Aorta (tissue), 5 donors: ENCODE results near the gene BLID. TPM values are rescaled to one million over a fixed set of nuclear protein-coding genes. Genes with fewer than 3 reads are reported as not detected.
A peak's percentile ranks its signal among the peaks of the same experiment; 100 is the strongest.

Experiments
- ATAC-seq: fragments of 200-7000 bp; cut with Tn5 transposase; one replicate; pipeline ENCODE4 v1.9.1; 2022; ENCODE audit warnings: moderate library complexity; ENCODE audit not compliant: low FRiP score
- DNase-seq, 2 donors: peaks; one replicate each; pipeline ENCODE4 v3.0.0-alpha.2; 2020
- H3K27ac ChIP-seq, 2 donors: one replicate each; pipeline ENCODE4 v1.5.1; 2013; ENCODE audit warnings: low read length in 2 of 2, mild to moderate bottlenecking in 2 of 2, moderate library complexity in 2 of 2, control low read depth in 1 of 2, inconsistent platforms in 1 of 2, low read depth in 1 of 2
- H3K27me3 ChIP-seq, 2 donors: one replicate each; pipeline ENCODE4 v1.6.1; 2013; ENCODE audit warnings: control low read depth in 1 of 2, low read length in 1 of 2, mild to moderate bottlenecking in 1 of 2, moderate library complexity in 1 of 2; ENCODE audit not compliant: insufficient read depth in 2 of 2, control insufficient read depth in 1 of 2
- H3K36me3 ChIP-seq, 2 donors: one replicate each; pipeline ENCODE4 v1.6.1; 2013; ENCODE audit warnings: control low read depth in 1 of 2, low read length in 1 of 2, mild to moderate bottlenecking in 1 of 2; ENCODE audit not compliant: insufficient read depth in 2 of 2, control insufficient read depth in 1 of 2
- H3K4me1 ChIP-seq, 2 donors: one replicate each; pipeline ENCODE4 v1.6.1; 2013; ENCODE audit warnings: low read length in 2 of 2, control low read depth in 1 of 2, mild to moderate bottlenecking in 1 of 2, moderate library complexity in 1 of 2; ENCODE audit not compliant: insufficient read depth in 2 of 2, control insufficient read depth in 1 of 2
- H3K4me3 ChIP-seq, 2 donors: one replicate each; pipeline ENCODE4 v1.5.1; 2013; ENCODE audit warnings: low read length in 2 of 2, control low read depth in 1 of 2, mild to moderate bottlenecking in 1 of 2
- H3K9me3 ChIP-seq: one replicate; pipeline ENCODE4 v1.6.1; 2013; ENCODE audit warnings: mild to moderate bottlenecking, low read length; ENCODE audit not compliant: control insufficient read depth
- WGBS, 2 donors: extraction: QIAGEN DNeasy Blood & Tissue Kit; methylation state at CpG; one replicate each; pipeline ENCODE4 v1.1.7; 2013; 5-methylcytosine and 5-hydroxymethylcytosine counted together
- intact Hi-C, 2 donors: fragments of 100-400 bp; cut with DNase I; formaldehyde crosslinking; loops; one replicate each; pipeline versions ENCODE4 v1.14.2 to v1.15.0; 2022
- polyA plus RNA-seq, 2 donors: library from polyadenylated mRNA; stranded (reverse); fragments of 200-250 nt; gene quantifications; one replicate each; pipeline ENCODE4 v1.2.3, GENCODE V29; 2013
- total RNA-seq, 2 donors: library from RNA; stranded (reverse); fragmentation: NEBNext Ultra II Directional; extraction: Animal tissue kit (Norgen Biotek cat#: 25700); gene quantifications; one replicate each; pipeline ENCODE4 v1.2.1, GENCODE V29; 2021
- donor health status: healthy with polysubstance abuse.
- donor health status: Bipolar disorder and iron deficiency.
- donor health status: DM: no; HTN: no; CAD: no.
- donor health status: DM: no; HTN: no; CAD: no.
- donor health status: DM: yes; HTN: yes; CAD: no.

Gene BLID
- total and polyA plus RNA-seq, 4 donors: 0.43 to 19.0 (median 9.7) TPM; not detected in 1

- peak overlapping the region; percentile 62 to 88 for H3K27ac ChIP-seq
- 17 to 24% methylated on average over 8 of the region's 8 CpGs for WGBS, 2 donors
- ATAC-seq (no peak), DNase-seq (peak in 1 of 2 donors; percentile 63)
- no peak overlapping the region for H3K4me3 ChIP-seq
- H3K4me1 ChIP-seq: peaks cover 7 to 17% of the 10 kb centered on the region in 2 donors
- no peaks in the 10 kb centered on the region for H3K27me3 ChIP-seq
- no peaks in the 10 kb centered on the region for H3K9me3 ChIP-seq
- intact Hi-C loops: loop anchor here (5.0 to 10.0 kb wide), 4 partner anchors 250 to 402 kb away; no protein-coding TSS in a partner anchor
- H3K36me3 ChIP-seq: no peaks in the 10 kb centered on the region
Observed at GRCh38 chr11:122105044-122105758, 10.8 kb downstream of the BLID start.

GRCh38 chr11:122104341-122104740 is 11.7 kb downstream of the BLID start:
- Histone ChIP-seq H3K27me3 (no peaks in the 10 kb centered on the region), H3K9me3 (no peaks in the 10 kb centered on the region), H3K27ac (peak overlapping the region; percentile 5 to 77), H3K36me3 (no peaks in the 10 kb centered on the region), H3K4me3 (no peak overlapping the region), H3K4me1 (peaks cover 7 to 17% of the 10 kb centered on the region in 2 donors)
- ATAC-seq (no peak), DNase-seq (no peak)
- 38 to 41% methylated on average over 1 of the region's 1 CpG for WGBS, 2 donors
- intact Hi-C loops: loop anchor here (5.0 to 10.0 kb wide), 7 partner anchors 53 to 400 kb away; no protein-coding TSS in a partner anchor

- intact Hi-C loops: loop anchor here (2.0 to 10.0 kb wide), 8 partner anchors 54 to 447 kb away; no protein-coding TSS in a partner anchor
- Histone ChIP-seq H3K27me3 (no peaks in the 10 kb centered on the region), H3K27ac (no peak overlapping the region), H3K4me1 (peaks cover 5 to 13% of the 10 kb centered on the region in 2 donors), H3K9me3 (no peaks in the 10 kb centered on the region), H3K36me3 (no peaks in the 10 kb centered on the region), H3K4me3 (peak overlapping the region in 1 of 2 donors; percentile 23)
- WGBS, 2 donors: 52 to 53% methylated on average over 4 of the region's 4 CpGs
- no peak for DNase-seq
- ATAC-seq: no peak
Observed at GRCh38 chr11:122103726-122104125, 12.3 kb downstream of the BLID start.

- peaks cover 4 to 13% of the 10 kb centered on the region in 2 donors for H3K4me1 ChIP-seq
- no peak for ATAC-seq
- no peaks in the 10 kb centered on the region for H3K9me3 ChIP-seq
- peak overlapping the region; percentile 3 to 23 for H3K4me3 ChIP-seq
- H3K27ac ChIP-seq: no peak overlapping the region
- WGBS, 2 donors: 9 to 12% methylated on average over 6 of the region's 6 CpGs
- H3K36me3 ChIP-seq: no peaks in the 10 kb centered on the region
- no peak for DNase-seq
- H3K27me3 ChIP-seq: no peaks in the 10 kb centered on the region
- intact Hi-C loops: loop anchor here (2.0 to 10.0 kb wide), 8 partner anchors 54 to 447 kb away; no protein-coding TSS in a partner anchor
Observed at GRCh38 chr11:122103321-122103720, 12.7 kb downstream of the BLID start.

- ATAC-seq (no peak), DNase-seq (no peak)
- Histone ChIP-seq H3K27me3 (no peaks in the 10 kb centered on the region), H3K36me3 (no peaks in the 10 kb centered on the region), H3K9me3 (no peaks in the 10 kb centered on the region), H3K4me1 (peaks cover 4 to 7% of the 10 kb centered on the region in 2 donors), H3K27ac (peak overlapping the region; percentile 85 to 91), H3K4me3 (peak overlapping the region in 1 of 2 donors; percentile 60)
- intact Hi-C loops: loop anchor here (2.0 to 10.0 kb wide), 8 partner anchors 55 to 446 kb away; no protein-coding TSS in a partner anchor
- WGBS, 2 donors: 23 to 31% methylated on average over 4 of the region's 4 CpGs
Observed at GRCh38 chr11:122102426-122102825, 13.6 kb downstream of the BLID start.

GRCh38 chr11:122101625-122102291 is 14.3 kb downstream of the BLID start:
- WGBS, 2 donors: 1% methylated on average over 13 of the region's 13 CpGs
- Histone ChIP-seq H3K27me3 (no peaks in the 10 kb centered on the region), H3K4me3 (peak overlapping the region; percentile 93 to 99), H3K27ac (peak overlapping the region; percentile 85 to 92), H3K36me3 (no peaks in the 10 kb centered on the region), H3K9me3 (no peaks in the 10 kb centered on the region), H3K4me1 (peaks cover 4 to 7% of the 10 kb centered on the region in 2 donors)
- intact Hi-C loops: loop anchor here (2.0 to 10.0 kb wide), 10 partner anchors 54 to 447 kb away; no protein-coding TSS in a partner anchor
- ATAC-seq (peak; percentile 91), DNase-seq (peak; percentile 75 to 76)

GRCh38 chr11:122100756-122101080 is 15.3 kb downstream of the BLID start:
- 1 to 2% methylated on average over 11 of the region's 11 CpGs for WGBS, 2 donors
- Histone ChIP-seq H3K4me3 (peak overlapping the region; percentile 93 to 99), H3K27ac (peak overlapping the region; percentile 85 to 92), H3K36me3 (no peaks in the 10 kb centered on the region), H3K4me1 (peaks cover 1 to 4% of the 10 kb centered on the region in 2 donors), H3K9me3 (no peaks in the 10 kb centered on the region), H3K27me3 (no peaks in the 10 kb centered on the region)
- intact Hi-C loops: loop anchor here (2.0 to 10.0 kb wide), 9 partner anchors 53 to 446 kb away; no protein-coding TSS in a partner anchor
- ATAC-seq (peak; percentile 50), DNase-seq (peak; percentile 65 to 81)

- peaks cover 0 to 3% of the 10 kb centered on the region in 2 donors for H3K4me1 ChIP-seq
- no peaks in the 10 kb centered on the region for H3K36me3 ChIP-seq
- intact Hi-C loops: loop anchor here (2.0 to 10.0 kb wide), 9 partner anchors 53 to 445 kb away; no protein-coding TSS in a partner anchor
- peak overlapping the region; percentile 85 to 92 for H3K27ac ChIP-seq
- peak overlapping the region; percentile 93 to 99 for H3K4me3 ChIP-seq
- no peaks in the 10 kb centered on the region for H3K9me3 ChIP-seq
- no peaks in the 10 kb centered on the region for H3K27me3 ChIP-seq
- peak; percentile 77 for ATAC-seq
- WGBS, 2 donors: 1% methylated on average over 26 to 27 of the region's 27 CpGs
- DNase-seq: peak; percentile 72 to 87
Observed at GRCh38 chr11:122100037-122100755, 15.8 kb downstream of the BLID start.
